Measurements from ENCODE around the gene DMPK.
"Not testable (repeated sequence)": the region's sequence is repeated elsewhere in the genome, so short reads cannot be mapped to it uniquely, and the experiment has no call there.

The DMPK gene

DNA sequence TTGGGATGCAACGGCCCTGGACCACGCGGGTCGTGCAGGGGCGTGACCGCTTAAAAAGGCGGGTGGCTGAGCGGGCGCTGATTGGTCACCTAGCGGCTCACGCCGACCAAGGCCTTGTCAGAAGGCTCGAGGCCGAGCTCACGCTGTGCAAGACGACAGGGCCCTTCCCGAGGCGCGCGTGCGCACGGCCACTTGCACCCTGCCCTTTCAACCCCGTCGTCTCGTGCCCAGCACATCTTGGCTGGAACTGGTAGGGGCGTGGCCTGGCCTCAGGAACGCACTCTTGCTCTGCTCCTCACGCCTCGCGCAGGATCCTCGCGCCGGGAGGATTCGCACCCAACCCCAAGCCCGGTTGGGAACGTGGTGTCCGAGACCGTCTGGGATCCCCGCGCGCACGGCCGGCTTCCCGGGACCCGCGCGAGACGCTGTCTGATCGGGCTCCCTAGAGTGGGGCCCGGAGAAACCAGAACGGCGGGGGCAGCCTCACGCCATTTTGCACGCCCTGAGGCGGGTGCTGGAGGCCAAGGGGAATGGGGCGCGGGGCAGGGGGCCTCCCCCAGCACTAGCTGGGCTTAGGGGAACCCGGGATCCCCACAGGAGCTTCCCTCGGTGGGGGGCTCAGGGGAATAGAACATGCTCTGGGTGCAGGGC lies 49.0 kb downstream of the DMPK start, which contains the start of gene MEIOSIN:
MEIOSIN (plus strand) TSS at position 280 of the 651 bp plus-strand sequence. CDS start 1,938 bp downstream, outside the sequence.
- no peak for DNase-seq

DNA sequence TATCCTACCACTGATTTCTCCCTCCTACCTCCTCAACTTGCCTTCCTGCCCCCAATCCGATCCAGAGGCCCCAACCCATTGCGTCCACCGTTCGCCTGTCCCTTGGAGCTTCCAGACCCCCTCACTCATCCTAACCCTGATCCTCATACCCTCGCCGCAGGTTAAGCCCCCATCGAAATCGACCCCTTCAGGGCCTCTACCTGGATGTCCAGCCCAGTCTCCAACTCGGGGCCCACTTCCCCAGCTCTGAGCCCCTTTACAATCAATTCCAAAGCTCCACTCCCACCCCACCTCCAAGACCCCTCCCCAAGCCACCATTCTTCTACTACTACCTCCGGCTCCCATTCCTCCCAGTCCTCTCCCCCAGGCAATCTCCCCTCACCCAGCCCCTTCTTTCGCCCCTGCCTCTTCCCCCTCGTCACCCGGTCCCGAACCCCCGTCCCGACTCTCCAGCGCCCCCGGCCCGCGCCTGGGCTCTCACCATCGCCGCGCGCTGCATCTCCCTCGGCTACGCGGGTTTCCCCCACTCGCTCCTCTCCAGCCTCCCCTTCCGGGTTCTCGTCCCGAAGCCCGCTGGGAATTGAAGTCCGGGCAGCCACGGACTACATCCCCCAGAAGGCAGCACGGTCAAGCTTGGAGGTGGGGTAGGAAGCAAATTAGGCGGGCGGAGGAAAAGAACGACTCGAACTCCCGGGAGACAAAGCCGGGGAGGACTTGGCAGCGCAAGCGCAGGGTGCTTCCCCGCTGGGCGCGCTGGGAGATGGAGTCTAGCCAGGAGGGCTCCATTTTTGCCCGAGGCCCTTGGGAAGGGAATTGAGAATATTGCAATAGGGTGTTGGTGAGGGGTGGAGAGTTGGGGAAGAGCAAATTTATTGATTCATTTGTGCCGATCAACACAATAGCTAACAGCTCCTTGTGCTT lies 51.7 kb downstream of the DMPK start, which contains the start of gene FBXO46:
FBXO46 (minus strand) TSS at position 529 of the 921 bp plus-strand sequence. CDS start 17,401 bp downstream, outside the sequence.
- DNase-seq: peak; percentile 96

DNA sequence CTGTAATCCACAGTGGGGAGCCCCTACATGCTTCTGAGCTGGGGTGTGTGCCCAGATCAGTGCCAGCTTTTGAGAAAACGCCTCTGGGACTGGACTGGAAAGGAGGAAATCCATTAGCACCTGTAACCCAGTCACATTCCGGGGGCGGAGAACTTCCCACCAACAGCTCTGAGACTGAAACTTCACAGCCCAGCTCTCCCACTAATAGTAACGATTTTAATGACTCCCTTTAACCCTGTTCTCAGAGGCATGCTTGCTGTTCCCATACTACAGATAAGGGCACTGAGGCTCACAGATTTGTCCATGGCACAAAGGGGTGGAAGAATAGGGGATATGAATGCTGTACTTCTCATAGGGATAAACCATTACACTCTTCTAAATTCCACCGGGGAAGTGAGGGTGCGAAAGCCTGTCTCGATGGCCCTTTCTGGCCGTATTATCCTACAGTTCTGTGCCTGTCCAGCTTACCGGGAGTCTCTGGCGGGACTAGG lies 52.4 kb downstream of the DMPK start:
- no peak for DNase-seq

DNA sequence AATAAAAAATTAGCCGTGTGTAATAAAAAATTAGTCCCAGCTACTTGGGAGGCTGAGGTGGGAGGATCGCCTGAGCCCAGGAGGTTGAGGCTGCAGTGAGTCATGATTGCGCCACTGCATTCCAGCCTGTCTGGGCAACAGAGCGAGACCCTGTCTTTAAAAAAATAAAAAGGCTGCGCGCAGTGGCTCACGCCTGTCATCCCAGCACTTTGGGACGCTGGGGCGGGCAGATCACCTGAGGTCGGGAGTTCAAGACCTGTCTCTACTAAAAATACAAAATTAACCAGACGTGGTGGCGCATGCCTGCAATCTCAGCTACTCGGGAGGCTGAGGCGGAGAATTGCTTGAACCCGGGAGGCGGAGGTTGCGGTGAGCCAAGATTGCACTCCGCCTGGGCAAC lies 53.6 kb downstream of the DMPK start:
- not testable (repeated sequence) for DNase-seq

DNA sequence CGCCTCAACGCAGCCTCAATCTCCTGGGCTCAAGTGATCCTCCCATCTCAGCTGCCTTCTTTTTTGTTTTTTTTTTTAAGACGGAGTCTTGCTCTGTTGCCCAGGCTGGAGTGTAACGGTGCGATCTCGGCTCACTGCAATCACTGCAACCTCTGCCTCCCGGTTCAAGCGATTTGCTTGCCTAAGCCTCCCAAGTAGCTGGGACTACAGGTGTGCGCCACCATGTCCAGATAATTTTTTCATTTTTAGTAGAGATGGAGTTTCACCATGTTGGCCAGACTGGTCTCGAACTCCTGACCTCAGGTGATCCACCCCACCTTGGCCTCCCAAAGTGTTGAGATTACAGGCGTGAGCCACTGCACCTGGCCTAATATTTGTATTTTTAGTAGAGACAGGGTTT lies 62.2 kb downstream of the DMPK start:
- not testable (repeated sequence) for DNase-seq
